WTC11 (cell line): ENCODE results near the gene IL2RA. TPM values are rescaled to one million over a fixed set of nuclear protein-coding genes. Genes with fewer than 3 reads are reported as not detected.

Experiments
- ATAC-seq: fragments of 200-7000 bp; cut with Tn5 transposase; 2 replicates; pipeline ENCODE4 v1.10.0; 2021; ENCODE audit warnings: mild to moderate bottlenecking, moderate library complexity
- CTCF ChIA-PET: fragments of 300-600 bp; sonication (Branson Sonifier 250); formaldehyde crosslinking; loops from one replicate; lab custom pipeline; 2021; ENCODE audit warnings: antibody characterized with exemption; lab: Charles Lee
- POLR2A ChIA-PET: fragments of 350-600 bp; sonication (Branson Sonifier 250); formaldehyde crosslinking; loops from one replicate; lab custom pipeline; 2021; ENCODE audit warnings: antibody characterized with exemption; lab: Charles Lee
- DNase-seq: peaks from one replicate; pipeline ENCODE4 v3.0.0; 2021; ENCODE audit warnings: low spot score
- H3K27ac Mint-ChIP-seq: 2 replicates; pipeline ENCODE4 v1.8.0; 2021; ENCODE audit warnings: mixed read lengths
- H3K27me3 Mint-ChIP-seq: 2 replicates; pipeline ENCODE4 v1.8.0; 2021; ENCODE audit warnings: low read depth, mild to moderate bottlenecking, moderate library complexity, mixed read lengths
- H3K36me3 Mint-ChIP-seq: 2 replicates; pipeline ENCODE4 v1.8.0; 2021; ENCODE audit warnings: mixed read lengths
- H3K4me1 Mint-ChIP-seq: 2 replicates; pipeline ENCODE4 v1.8.0; 2022; ENCODE audit warnings: mixed read lengths
- H3K4me3 Mint-ChIP-seq: 2 replicates; pipeline ENCODE4 v1.8.0; 2021; ENCODE audit warnings: mild to moderate bottlenecking, moderate library complexity, mixed read lengths
- H3K9me3 Mint-ChIP-seq: 2 replicates; pipeline ENCODE4 v1.8.0; 2021; ENCODE audit warnings: mixed read lengths
- ATF2 ChIP-seq: sonication (generic); formaldehyde crosslinking; IDR thresholded peaks from 2 replicates; pipeline ENCODE4 v1.8.1; 2022; ENCODE audit warnings: low read depth, missing genetic modification reagents, borderline replicate concordance
- CREM ChIP-seq: sonication (generic); formaldehyde crosslinking; IDR thresholded peaks from 2 replicates; pipeline ENCODE4 v1.8.1; 2022; ENCODE audit warnings: mild to moderate bottlenecking, missing genetic modification reagents, moderate library complexity
- CTCF ChIP-seq: fragments of 200-600 bp; IDR thresholded peaks from 2 replicates; pipeline ENCODE4 v1.8.0; 2022; ENCODE audit warnings: antibody characterized with exemption
- ERG ChIP-seq: fragments of 250-450 bp; sonication (Bioruptor Pico); IDR thresholded peaks from 2 replicates; pipeline ENCODE4 v1.8.0; 2021; ENCODE audit warnings: mild to moderate bottlenecking
- FOXK1 ChIP-seq: sonication (generic); formaldehyde crosslinking; IDR thresholded peaks from 2 replicates; pipeline ENCODE4 v1.8.0; 2022; ENCODE audit warnings: mild to moderate bottlenecking, moderate library complexity, missing genetic modification reagents
- FOXP1 ChIP-seq: sonication (generic); formaldehyde crosslinking; IDR thresholded peaks from 2 replicates; pipeline ENCODE4 v1.8.0; 2022; ENCODE audit warnings: missing genetic modification reagents, mild to moderate bottlenecking, moderate library complexity, borderline replicate concordance
- GTF2I ChIP-seq: fragments of 250-450 bp; sonication (Bioruptor Pico); conservative IDR thresholded peaks from 2 replicates; pipeline ENCODE4 v1.4.0; 2021; ENCODE audit warnings: mild to moderate bottlenecking
- IRF2 ChIP-seq: sonication (generic); formaldehyde crosslinking; IDR thresholded peaks from 2 replicates; pipeline ENCODE4 v1.8.0; 2022; ENCODE audit warnings: low read depth, missing genetic modification reagents, borderline replicate concordance
- KAT7 ChIP-seq: sonication (generic); formaldehyde crosslinking; IDR thresholded peaks from 2 replicates; pipeline ENCODE4 v1.8.1; 2023; ENCODE audit warnings: missing genetic modification reagents, mild to moderate bottlenecking, borderline replicate concordance
- NFYB ChIP-seq: sonication (generic); formaldehyde crosslinking; conservative IDR thresholded peaks from 2 replicates; pipeline ENCODE4 v1.8.0; 2022; ENCODE audit warnings: low read depth, missing genetic modification reagents
- NR1H2 ChIP-seq: sonication (generic); formaldehyde crosslinking; IDR thresholded peaks from 2 replicates; pipeline ENCODE4 v1.9.0; 2021; ENCODE audit warnings: mild to moderate bottlenecking, moderate library complexity, missing genetic modification reagents
- NR2C2 ChIP-seq: sonication (generic); formaldehyde crosslinking; IDR thresholded peaks from 2 replicates; pipeline ENCODE4 v1.8.0; 2022; ENCODE audit warnings: mild to moderate bottlenecking, missing genetic modification reagents
- PREB ChIP-seq: sonication (generic); formaldehyde crosslinking; IDR thresholded peaks from 2 replicates; pipeline ENCODE4 v1.8.1; 2022; ENCODE audit warnings: mild to moderate bottlenecking, missing genetic modification reagents, moderate library complexity, borderline replicate concordance
- SMAD3 ChIP-seq: sonication (generic); formaldehyde crosslinking; IDR thresholded peaks from 2 replicates; pipeline ENCODE4 v1.8.0; 2022; ENCODE audit warnings: missing genetic modification reagents, mild to moderate bottlenecking, borderline replicate concordance
- ZBTB21 ChIP-seq: sonication (generic); formaldehyde crosslinking; IDR thresholded peaks from 2 replicates; pipeline ENCODE4 v1.8.1; 2023; ENCODE audit warnings: mild to moderate bottlenecking, missing genetic modification reagents, borderline replicate concordance
- ZBTB43 ChIP-seq: sonication (generic); formaldehyde crosslinking; IDR thresholded peaks from 2 replicates; pipeline ENCODE4 v1.8.1; 2023; ENCODE audit warnings: mild to moderate bottlenecking, missing genetic modification reagents
- ZNF138 ChIP-seq: sonication (generic); formaldehyde crosslinking; conservative IDR thresholded peaks from 2 replicates; pipeline ENCODE4 v1.8.1; 2022; ENCODE audit warnings: mild to moderate bottlenecking, moderate library complexity, missing genetic modification reagents
- ZNF317 ChIP-seq: sonication (generic); formaldehyde crosslinking; IDR thresholded peaks from 2 replicates; pipeline ENCODE4 v1.8.1; 2023; ENCODE audit warnings: low read depth, mild to moderate bottlenecking, moderate library complexity, missing genetic modification reagents, borderline replicate concordance
- ZNF416 ChIP-seq: fragments of 250-450 bp; sonication (Bioruptor Pico); IDR thresholded peaks from 2 replicates; pipeline ENCODE4 v1.9.0; 2021; ENCODE audit warnings: mild to moderate bottlenecking, inconsistent platforms
- ZNF532 ChIP-seq: fragments of 250-450 bp; sonication (Bioruptor Pico); IDR thresholded peaks from 2 replicates; pipeline ENCODE4 v1.9.0; 2021; ENCODE audit warnings: mild to moderate bottlenecking, borderline replicate concordance
- total RNA-seq: library from RNA; stranded (reverse); gene quantifications from 3 replicates; pipeline ENCODE4 v1.2.3, GENCODE V29; 2021

IL2RA gene
- total RNA-seq, 1 experiment from 2014 or later, result 0.31 TPM

- Mint-ChIP-seq H3K27me3 (no peaks in the 10 kb centered on the region; the same call in 1 of the 2 replicates), H3K4me1 (peaks cover 7% of the 10 kb centered on the region), H3K9me3 (no peaks in the 10 kb centered on the region), H3K4me3 (no peak overlapping the region), H3K27ac (no peak overlapping the region), H3K36me3 (no peaks in the 10 kb centered on the region)
- TF ChIP-seq ZBTB43, result no peak
- TF ChIP-seq CTCF, result no peak
- TF ChIP-seq NR1H2 (CRISPR knock-in tag), result no peak
- no peak for TF ChIP-seq NFYB (CRISPR knock-in tag)
- TF ChIP-seq FOXP1 (CRISPR knock-in tag), result no peak
- no peak for TF ChIP-seq ATF2 (CRISPR knock-in tag)
- no peak for TF ChIP-seq CREM
- TF ChIP-seq KAT7 (CRISPR knock-in tag), result no peak
- TF ChIP-seq PREB (CRISPR knock-in tag), result no peak
- TF ChIP-seq ZNF317 (CRISPR knock-in tag), result no peak
- no peak for TF ChIP-seq ZBTB21
- no peak for TF ChIP-seq IRF2 (CRISPR knock-in tag)
- TF ChIP-seq ZNF416 (CRISPR knock-in tag), result no peak
- no peak for TF ChIP-seq FOXK1
- no peak for TF ChIP-seq SMAD3 (CRISPR knock-in tag)
- no peak for TF ChIP-seq ERG
- no peak for TF ChIP-seq ZNF532 (CRISPR knock-in tag)
- no peak for TF ChIP-seq ZNF138 (CRISPR knock-in tag)
- no peak for TF ChIP-seq NR2C2
- no peak for TF ChIP-seq GTF2I (CRISPR knock-in tag)
- POLR2A ChIA-PET, result no interaction called here
- DNase-seq, result no peak
- CTCF ChIA-PET, result no interaction called here
- no peak for ATAC-seq
Observed at GRCh38 chr10:6055929-6056328, 6.2 kb downstream of the IL2RA start.
